IMR-90 (cell line): ENCODE results near the gene ARHGAP35. TPM values are rescaled to one million over a fixed set of nuclear protein-coding genes. Genes with fewer than 3 reads are reported as not detected.

Source experiments
- ATAC-seq: fragments of 200-7000 bp; cut with Tn5 transposase; 2 replicates; pipeline ENCODE4 v1.9.1; 2020; ENCODE audit warnings: low read depth, mild to moderate bottlenecking, moderate library complexity
- BruUV-seq: library from RNA; stranded (reverse); fragments of 400-500 nt; replicated peaks from 2 replicates; lab custom pipeline; 2021; lab: Mats Ljungman, UMichigan
- CTCF ChIA-PET: fragments of 300-600 bp; formaldehyde crosslinking; extraction: SDS; loops from one replicate; lab custom pipeline; 2021; ENCODE audit warnings: antibody characterized with exemption; lab: Yijun Ruan, JAX
- POLR2A ChIA-PET: fragments of 300-600 bp; sonication (Branson Sonifier 250); formaldehyde crosslinking; loops from one replicate; lab custom pipeline; 2022; ENCODE audit warnings: antibody characterized with exemption; ENCODE audit not compliant: unreplicated experiment; lab: Charles Lee
- DNase-seq: peaks from one replicate; pipeline ENCODE4 v3.0.0; 2013
- H2AFZ ChIP-seq: replicated peaks from 2 replicates; pipeline ENCODE3; 2013; ENCODE audit warnings: low read length, mild to moderate bottlenecking; ENCODE audit not compliant: poor library complexity
- H2AK5ac ChIP-seq: 2 replicates; pipeline ENCODE4 v1.6.1; 2013; ENCODE audit warnings: low read depth, low read length, inconsistent platforms
- H2AK9ac ChIP-seq: replicated peaks from 2 replicates; pipeline ENCODE3; 2013; ENCODE audit warnings: mild to moderate bottlenecking, low read depth, low read length, moderate library complexity; ENCODE audit not compliant: poor library complexity
- H2BK120ac ChIP-seq: 2 replicates; pipeline ENCODE4 v1.6.1; 2013; ENCODE audit warnings: low read depth, low read length, inconsistent platforms
- H2BK15ac ChIP-seq: 3 replicates; pipeline ENCODE4 v1.6.1; 2013; ENCODE audit warnings: low read depth, low read length, inconsistent platforms
- H2BK20ac ChIP-seq: 2 replicates; pipeline ENCODE4 v1.6.1; 2013; ENCODE audit warnings: low read depth, mild to moderate bottlenecking, inconsistent platforms, low read length, moderate library complexity
- H2BK5ac ChIP-seq: 2 replicates; pipeline ENCODE4 v1.6.1; 2013; ENCODE audit warnings: mild to moderate bottlenecking, low read depth, low read length, inconsistent platforms; ENCODE audit not compliant: poor library complexity, severe bottlenecking
- H3K14ac ChIP-seq: replicated peaks from 2 replicates; pipeline ENCODE4 v1.6.1; 2013; ENCODE audit warnings: low read depth, low read length, inconsistent platforms
- H3K18ac ChIP-seq: 2 replicates; pipeline ENCODE4 v1.6.1; 2013; ENCODE audit warnings: low read depth, low read length, control low read depth
- H3K23ac ChIP-seq: 2 replicates; pipeline ENCODE4 v1.6.1; 2013; ENCODE audit warnings: low read depth, low read length, inconsistent platforms
- H3K27ac ChIP-seq: 2 replicates; pipeline ENCODE4 v1.5.1; 2013; ENCODE audit warnings: mild to moderate bottlenecking, control low read depth, low read length; ENCODE audit not compliant: insufficient read depth
- H3K27me3 ChIP-seq: 2 replicates; pipeline ENCODE4 v1.6.1; 2013; ENCODE audit warnings: low read length; ENCODE audit not compliant: control insufficient read depth, insufficient read depth
- H3K36me3 ChIP-seq: 2 replicates; pipeline ENCODE4 v1.6.1; 2013; ENCODE audit warnings: low read length, mixed read lengths; ENCODE audit not compliant: control insufficient read depth, insufficient read depth
- H3K4ac ChIP-seq: 2 replicates; pipeline ENCODE4 v1.6.1; 2013; ENCODE audit warnings: low read depth, low read length, inconsistent platforms
- H3K4me1 ChIP-seq: 2 replicates; pipeline ENCODE4 v1.6.1; 2013; ENCODE audit warnings: low read length, mixed read lengths; ENCODE audit not compliant: control insufficient read depth, insufficient read depth
- H3K4me2 ChIP-seq: 2 replicates; pipeline ENCODE4 v1.6.1; 2013; ENCODE audit warnings: low read depth, mild to moderate bottlenecking, control low read depth, low read length, moderate library complexity
- H3K4me3 ChIP-seq: 2 replicates; pipeline ENCODE4 v1.5.1; 2013; ENCODE audit warnings: low read depth, mild to moderate bottlenecking, control low read depth, low read length, moderate library complexity; ENCODE audit not compliant: insufficient read depth
- H3K56ac ChIP-seq: 2 replicates; pipeline ENCODE4 v1.6.1; 2013; ENCODE audit warnings: low read length, inconsistent platforms; ENCODE audit not compliant: insufficient read depth; ENCODE audit errors: extremely low read depth
- H3K79me1 ChIP-seq, 2 experiments: 2 replicates each; pipeline ENCODE4 v1.6.1; 2013; ENCODE audit warnings: low read length in 2 of 2, inconsistent platforms in 1 of 2, low read depth in 1 of 2
- H3K9ac ChIP-seq: 2 replicates; pipeline ENCODE4 v1.6.1; 2013; ENCODE audit warnings: low read depth, low read length, control low read depth
- H3K9me1 ChIP-seq: 2 replicates; pipeline ENCODE4 v1.6.1; 2013; ENCODE audit warnings: low read length, inconsistent platforms; ENCODE audit not compliant: insufficient read depth
- H3K9me3 ChIP-seq: 2 replicates; pipeline ENCODE4 v1.6.1; 2013; ENCODE audit warnings: low read length; ENCODE audit not compliant: control insufficient read depth, insufficient read depth
- H4K20me1 ChIP-seq: 2 replicates; pipeline ENCODE4 v1.6.1; 2013; ENCODE audit warnings: low read length, inconsistent platforms; ENCODE audit not compliant: insufficient read depth
- H4K5ac ChIP-seq: 2 replicates; pipeline ENCODE4 v1.6.1; 2013; ENCODE audit warnings: mild to moderate bottlenecking, low read depth, low read length, control low read depth
- H4K8ac ChIP-seq, 2 experiments: 2 replicates each; pipeline ENCODE4 v1.6.1; 2013; ENCODE audit warnings: low read depth in 2 of 2, low read length in 2 of 2, control low read depth in 1 of 2, inconsistent platforms in 1 of 2
- H4K91ac ChIP-seq: 2 replicates; pipeline ENCODE4 v1.6.1; 2013; ENCODE audit warnings: low read depth, low read length, inconsistent platforms; ENCODE audit not compliant: insufficient read depth
- BHLHE40 ChIP-seq: fragments of 150-350 bp; IDR thresholded peaks from 2 replicates; pipeline ENCODE4 v1.6.1; 2016; ENCODE audit warnings: mild to moderate bottlenecking, low read depth, low read length
- CEBPB ChIP-seq: IDR thresholded peaks from 2 replicates; pipeline ENCODE4 v1.6.1; 2012; ENCODE audit warnings: low read depth, low read length, improper control_type of control experiment
- CHD1 ChIP-seq: IDR thresholded peaks from 2 replicates; pipeline ENCODE4 v1.6.1; 2012; ENCODE audit warnings: low read depth, low read length, improper control_type of control experiment
- CTCF ChIP-seq: conservative IDR thresholded peaks from 2 replicates; pipeline ENCODE4 v1.5.1; 2012; ENCODE audit warnings: mild to moderate bottlenecking, low read depth, low read length, improper control_type of control experiment
- MAZ ChIP-seq: IDR thresholded peaks from 2 replicates; pipeline ENCODE4 v1.6.1; 2012; ENCODE audit warnings: low read depth, mild to moderate bottlenecking, low read length, improper control_type of control experiment, moderate library complexity, borderline replicate concordance
- MXI1 ChIP-seq: IDR thresholded peaks from 2 replicates; pipeline ENCODE4 v1.6.1; 2012; ENCODE audit warnings: low read depth, mild to moderate bottlenecking, low read length, moderate library complexity, borderline replicate concordance
- NFE2L2 ChIP-seq: fragments of 150-350 bp; IDR thresholded peaks from 2 replicates; pipeline ENCODE4 v1.6.1; 2016; ENCODE audit warnings: low read depth, mild to moderate bottlenecking, low read length
- POLR2A ChIP-seq: IDR thresholded peaks from 2 replicates; pipeline ENCODE4 v1.6.1; 2012; ENCODE audit warnings: mild to moderate bottlenecking, low read depth, low read length
- RAD21 ChIP-seq: IDR thresholded peaks from 2 replicates; pipeline ENCODE4 v1.6.1; 2012; ENCODE audit warnings: low read length, improper control_type of control experiment
- RCOR1 ChIP-seq: IDR thresholded peaks from 2 replicates; pipeline ENCODE4 v1.6.1; 2012; ENCODE audit warnings: mild to moderate bottlenecking, low read length, improper control_type of control experiment; ENCODE audit not compliant: insufficient replicate concordance
- RFX5 ChIP-seq: IDR thresholded peaks from 2 replicates; pipeline ENCODE4 v1.8.0; 2012; ENCODE audit warnings: low read depth, mild to moderate bottlenecking, low read length, moderate library complexity
- SMC3 ChIP-seq: fragments of 150-350 bp; IDR thresholded peaks from 2 replicates; pipeline ENCODE4 v1.6.1; 2016; ENCODE audit warnings: low read depth, mild to moderate bottlenecking, antibody characterized with exemption, low read length, moderate library complexity
- WGBS, 2 experiments: methylation state at CpG; one replicate each; pipeline versions ENCODE4 v1.1.5 to v1.1.7; 2013; ENCODE audit warnings: missing lambda C conversion rate in 2 of 2; ENCODE audit not compliant: insufficient read length in 1 of 2; ENCODE audit errors: extremely low coverage in 2 of 2; 5-methylcytosine and 5-hydroxymethylcytosine counted together
- dilution Hi-C: fragments of 300-500 bp; cut with HindIII; formaldehyde crosslinking; loops from one replicate; pipeline ENCODE4 v1.14.3; 2018; ENCODE audit warnings: low sequenced_read_pairs; ENCODE audit not compliant: unreplicated experiment
- in situ Hi-C: fragments of 300-500 bp; cut with MboI; formaldehyde crosslinking; loops from 3 replicates; pipeline ENCODE4 v1.14.3; 2019; ENCODE audit warnings: low sequenced_read_pairs, inconsistent platforms, mixed read lengths
- intact Hi-C: fragments of 100-400 bp; cut with micrococcal nuclease; formaldehyde crosslinking; loops from 2 replicates; pipeline ENCODE4 v1.10.0; 2022
- polyA plus RNA-seq, 3 experiments: library from polyadenylated mRNA; depleted of rRNA; stranded (reverse); fragments of >200 nt; gene quantifications; 2 replicates each; pipeline ENCODE4 v1.2.3, GENCODE V29; 2012; ENCODE audit warnings: low replicate concordance in 1 of 3
- total RNA-seq: library from RNA; depleted of rRNA; stranded (reverse); fragments of >200 nt; gene quantifications from 2 replicates; pipeline ENCODE4 v1.2.3, GENCODE V29; 2012
- TF ChIP-seq, protein P1 (sequence below): fragments of 150-350 bp; IDR thresholded peaks from 2 replicates; pipeline ENCODE4 v1.6.1; 2016; ENCODE audit warnings: low read depth, mild to moderate bottlenecking, low read length, moderate library complexity, borderline replicate concordance
- TF ChIP-seq, protein P2 (sequence below): fragments of 150-350 bp; IDR thresholded peaks from 2 replicates; pipeline ENCODE4 v1.6.1; 2017; ENCODE audit warnings: mild to moderate bottlenecking, antibody characterized with exemption, low read length, low read depth

The ARHGAP35 gene
- total and polyA plus RNA-seq, 2 of the 4 experiments (the other 2 are of a cell fraction), result 16.4 to 29.0 TPM

DNA sequence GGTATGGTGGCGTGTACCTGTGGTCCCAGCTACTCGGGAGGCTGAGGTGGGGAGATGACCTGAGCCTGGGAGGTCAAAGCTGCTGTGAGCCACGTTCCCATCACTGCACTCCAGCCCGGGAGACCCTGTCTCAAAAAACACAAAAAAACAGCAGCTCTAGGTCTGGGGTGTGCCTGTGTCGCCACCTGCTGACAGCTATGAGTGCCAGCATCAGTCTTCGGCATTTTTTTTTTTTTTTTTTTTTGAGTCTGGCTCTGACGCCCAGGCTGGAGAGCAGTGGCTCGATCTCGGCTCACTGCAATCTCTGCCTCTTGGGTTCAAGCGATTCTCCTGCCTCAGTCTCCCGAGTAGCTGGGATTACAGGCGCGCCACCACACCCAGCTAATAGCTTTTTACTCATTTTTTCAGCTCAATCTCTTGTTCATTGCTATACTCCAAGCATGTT is 20.3 kb upstream of the ARHGAP35 start:
- H3K4me3 ChIP-seq, result no peak overlapping the region
- intact Hi-C loops, result loop anchor here (1.0 kb wide), 2 partner anchors 52 to 83 kb away; partner anchors contain the start of gene SLC1A5
- peak overlapping the region; percentile 76 for H3K4ac ChIP-seq
- peaks cover 7% of the 10 kb centered on the region for H3K4me1 ChIP-seq
- H3K9me3 ChIP-seq, result no peaks in the 10 kb centered on the region
- H3K56ac ChIP-seq, result no peak overlapping the region
- peaks cover 25% of the 10 kb centered on the region for H4K20me1 ChIP-seq
- H3K23ac ChIP-seq, result 0 out of 2 replicates have a peak overlapping the region, but pooled peaks have one; percentile 40
- H3K9me1 ChIP-seq, result 0 out of 2 replicates have a peak, but pooled peaks cover 3% of the 10 kb centered on the region
- peak overlapping the region; percentile 36; the same call in 1 of the 2 replicates for H2BK120ac ChIP-seq
- H2AK5ac ChIP-seq, result peak overlapping the region; percentile 91
- H3K79me1 ChIP-seq, result peaks cover 10 to 56% of the 10 kb centered on the region in 2 experiments
- in situ Hi-C loops, result loop anchor here (5.0 to 10.0 kb wide), 2 partner anchors 56 to 83 kb away; partner anchors contain the start of gene SLC1A5
- ATAC-seq (peak; percentile 68), DNase-seq (peak; percentile 70)
- POLR2A ChIA-PET, result interaction anchor here (0.5 to 0.6 kb wide), 3 partner anchors 56 to 176 kb away, joined by 3 to 11 read pairs (median 4); no protein-coding TSS in a partner anchor
- CTCF ChIA-PET, result interaction anchor here (0.6 to 2.4 kb wide), 21 partner anchors 10 to 688 kb away, joined by 3 to 16 read pairs (median 4); partner anchors contain the start of gene SLC1A5
- peaks cover 40% of the 10 kb centered on the region for H3K36me3 ChIP-seq
- no peaks in the 10 kb centered on the region for H3K27me3 ChIP-seq
- H3K14ac ChIP-seq, result no peak overlapping the region
- 0 out of 2 replicates have a peak overlapping the region, but pooled peaks have one; percentile 45 for H2BK20ac ChIP-seq
- peak overlapping the region; percentile 56; the same call in 1 of the 2 replicates for H3K27ac ChIP-seq
- dilution Hi-C loops, result no loop called here
- no peak overlapping the region for H3K4me2 ChIP-seq
- no peak overlapping the region for H4K5ac ChIP-seq
- no peak overlapping the region for H3K9ac ChIP-seq
- no peak overlapping the region for H2AFZ ChIP-seq
- no peak overlapping the region for H3K18ac ChIP-seq
- no TSS peak for BruUV-seq
- peak overlapping the region in 1 of 2 experiments; percentile 61; a peak in 2 of 4 replicates for H4K8ac ChIP-seq
- peak overlapping the region; percentile 38 for H2AK9ac ChIP-seq
- H2BK15ac ChIP-seq, result no peak overlapping the region
- 0% methylated on average over 2 of the region's 13 CpGs; no CpG with 5 or more reads in 1 of the 2 experiments for WGBS, 2 experiments
- H2BK5ac ChIP-seq, result peak overlapping the region; percentile 63
- no peak overlapping the region for H4K91ac ChIP-seq
- no peak for TF ChIP-seq RCOR1
- peak; percentile 90 for TF ChIP-seq CTCF
- TF ChIP-seq, protein P1, sequence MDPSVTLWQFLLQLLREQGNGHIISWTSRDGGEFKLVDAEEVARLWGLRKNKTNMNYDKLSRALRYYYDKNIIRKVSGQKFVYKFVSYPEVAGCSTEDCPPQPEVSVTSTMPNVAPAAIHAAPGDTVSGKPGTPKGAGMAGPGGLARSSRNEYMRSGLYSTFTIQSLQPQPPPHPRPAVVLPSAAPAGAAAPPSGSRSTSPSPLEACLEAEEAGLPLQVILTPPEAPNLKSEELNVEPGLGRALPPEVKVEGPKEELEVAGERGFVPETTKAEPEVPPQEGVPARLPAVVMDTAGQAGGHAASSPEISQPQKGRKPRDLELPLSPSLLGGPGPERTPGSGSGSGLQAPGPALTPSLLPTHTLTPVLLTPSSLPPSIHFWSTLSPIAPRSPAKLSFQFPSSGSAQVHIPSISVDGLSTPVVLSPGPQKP, result no peak
- TF ChIP-seq RFX5, result no peak
- TF ChIP-seq RAD21, result peak; percentile 88
- TF ChIP-seq SMC3, result peak; percentile 88
- TF ChIP-seq CHD1, result no peak
- TF ChIP-seq NFE2L2, result no peak
- TF ChIP-seq MAZ, result 0 out of 2 replicates have a peak, but pooled peaks have one; percentile 16
- no peak for TF ChIP-seq POLR2A
- TF ChIP-seq, protein P2, sequence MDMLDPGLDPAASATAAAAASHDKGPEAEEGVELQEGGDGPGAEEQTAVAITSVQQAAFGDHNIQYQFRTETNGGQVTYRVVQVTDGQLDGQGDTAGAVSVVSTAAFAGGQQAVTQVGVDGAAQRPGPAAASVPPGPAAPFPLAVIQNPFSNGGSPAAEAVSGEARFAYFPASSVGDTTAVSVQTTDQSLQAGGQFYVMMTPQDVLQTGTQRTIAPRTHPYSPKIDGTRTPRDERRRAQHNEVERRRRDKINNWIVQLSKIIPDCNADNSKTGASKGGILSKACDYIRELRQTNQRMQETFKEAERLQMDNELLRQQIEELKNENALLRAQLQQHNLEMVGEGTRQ, result no peak
- no peak for TF ChIP-seq CEBPB
- no peak for TF ChIP-seq BHLHE40
- no peak for TF ChIP-seq MXI1
